ENCODE results near the gene ZBTB43.

- TF ChIP-seq CTCF (conservative IDR thresholded peaks at IDR 0.05; ENCODE audit: low read depth, low read length) (no peak), EZH2 (IDR thresholded peaks at IDR 0.05; ENCODE audit: borderline replicate concordance, low read depth, low read length, poor library complexity, severe bottlenecking) (no peak)
These were observed 8.1 kb upstream of the ZBTB43 start for GRCh38 chr9:126796758-126797157.

All from A673 (cell line).